Stimulated activated CD4-positive, alpha-beta T cell treated with anti-CD3 and anti-CD28 coated beads, Interleukin-1b, Interleukin-23, amount 100 ng/mL, for 48 hours (primary cell): Measurements from ENCODE around the gene DNTT.

Experiments used
- DNase-seq: peaks from one replicate; pipeline ENCODE4 v3.0.0-alpha.2; 2020

Gene DNTT

GRCh38 chr10:96352027-96352426 lies 47.8 kb downstream of the DNTT start:
- no peak for DNase-seq

GRCh38 chr10:96352582-96352981 lies 48.3 kb downstream of the DNTT start:
- no peak for DNase-seq

GRCh38 chr10:96357038-96357620 lies 52.9 kb downstream of the DNTT start:
- no peak for DNase-seq

GRCh38 chr10:96358851-96359540 lies 54.8 kb downstream of the DNTT start, which contains the start of gene OPALIN:
Gene OPALIN (minus strand): TSS chr10:96359002. CDS start chr10:96358896, 106 bp downstream.
- no peak for DNase-seq

- DNase-seq, result no peak
Observed at GRCh38 chr10:96359616-96360015, 55.4 kb downstream of the DNTT start.

DNA sequence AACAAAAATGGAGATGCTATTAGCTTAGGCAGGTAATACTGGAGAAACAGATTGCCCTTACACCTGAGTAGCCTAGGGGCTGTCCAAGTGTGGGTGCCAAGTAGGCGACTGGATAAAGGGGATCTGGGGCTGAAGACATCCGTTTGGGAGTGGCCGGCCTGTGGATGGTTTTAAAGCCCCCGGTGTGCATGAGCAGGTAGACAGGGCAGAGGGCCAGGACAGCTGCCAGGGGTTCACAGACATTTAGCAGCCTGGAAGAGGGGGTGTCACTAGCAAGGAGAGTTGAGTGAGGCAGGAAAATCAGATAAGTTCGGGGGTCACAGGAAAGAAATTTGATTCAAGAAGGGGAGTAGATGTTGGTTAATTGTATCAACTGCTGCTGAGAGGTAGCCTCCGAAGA lies 56.1 kb downstream of the DNTT start:
- DNase-seq, result no peak

DNA sequence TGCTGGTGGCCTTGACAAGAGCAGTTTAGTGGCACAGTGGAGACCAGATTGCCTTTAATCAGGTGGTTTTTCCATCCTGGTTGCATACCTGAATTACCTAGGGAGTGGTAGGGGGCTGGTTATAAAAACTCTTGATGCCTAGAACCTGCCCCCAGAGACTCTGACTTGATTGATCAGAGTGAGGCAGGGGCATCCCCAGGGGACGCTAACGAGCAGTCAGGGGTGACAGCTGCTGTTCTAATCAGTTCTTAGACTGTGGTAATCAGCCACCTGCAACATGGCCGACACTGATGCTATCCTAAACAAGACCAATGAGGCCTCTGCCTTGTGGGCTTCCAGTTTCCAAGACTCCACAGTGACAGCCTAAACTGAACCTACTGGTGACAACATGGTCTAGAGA lies 56.5 kb downstream of the DNTT start:
- DNase-seq, result no peak

DNA sequence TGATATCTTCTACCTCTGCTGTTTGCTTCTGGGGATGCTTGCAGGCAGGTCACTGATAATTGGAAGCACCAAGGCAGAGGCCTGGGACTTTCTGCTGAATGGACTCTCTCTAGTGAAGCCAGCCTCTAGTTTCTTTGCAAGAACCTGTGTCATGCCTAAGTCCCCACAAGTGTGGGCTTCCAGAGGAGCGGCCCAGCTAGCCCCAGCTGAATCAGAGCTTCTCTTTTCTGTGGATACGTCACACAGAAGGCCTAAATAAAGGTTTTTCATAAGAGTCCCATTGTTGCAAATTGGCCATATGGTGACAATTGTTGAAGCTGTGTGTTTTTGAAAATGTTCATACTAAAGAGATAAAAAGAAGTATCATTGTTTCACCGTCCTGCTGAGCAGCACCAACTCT lies 61.3 kb downstream of the DNTT start:
- DNase-seq, result no peak

DNA sequence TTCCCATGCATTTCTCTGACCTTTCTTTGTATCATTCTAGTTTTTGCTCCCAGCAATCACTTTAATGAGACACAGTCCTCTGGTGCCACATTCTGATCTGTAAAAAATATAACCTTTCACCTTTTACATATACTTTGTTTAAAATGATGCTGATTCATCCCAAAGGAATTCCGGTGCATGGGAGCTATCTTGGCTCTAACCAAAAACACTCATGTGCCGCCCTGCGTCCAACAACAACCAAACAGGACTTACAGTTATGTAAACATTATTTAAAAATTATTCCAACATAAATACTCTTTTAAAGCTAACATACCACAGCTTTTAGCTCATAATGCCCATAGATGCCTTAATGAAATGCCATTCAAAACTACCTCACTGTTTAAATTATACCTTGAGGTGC lies 62.3 kb downstream of the DNTT start:
- no peak for DNase-seq

- DNase-seq, result no peak
Observed at GRCh38 chr10:96367470-96367869, 63.2 kb downstream of the DNTT start.

- no peak for DNase-seq
Observed at GRCh38 chr10:96368971-96369370, 64.7 kb downstream of the DNTT start.

- DNase-seq, result no peak
Observed at GRCh38 chr10:96369890-96370583, 65.8 kb downstream of the DNTT start.

- DNase-seq, result peak; percentile 38
Observed at GRCh38 chr10:96370584-96371157, 66.4 kb downstream of the DNTT start.

GRCh38 chr10:96371356-96371755 lies 67.1 kb downstream of the DNTT start:
- DNase-seq, result no peak

GRCh38 chr10:96374004-96374403 lies 69.8 kb downstream of the DNTT start:
- DNase-seq, result no peak

- DNase-seq, result no peak
Observed at GRCh38 chr10:96374639-96374984, 70.4 kb downstream of the DNTT start.

- DNase-seq, result peak; percentile 77
Observed at GRCh38 chr10:96374985-96375830, 71.0 kb downstream of the DNTT start.

DNA sequence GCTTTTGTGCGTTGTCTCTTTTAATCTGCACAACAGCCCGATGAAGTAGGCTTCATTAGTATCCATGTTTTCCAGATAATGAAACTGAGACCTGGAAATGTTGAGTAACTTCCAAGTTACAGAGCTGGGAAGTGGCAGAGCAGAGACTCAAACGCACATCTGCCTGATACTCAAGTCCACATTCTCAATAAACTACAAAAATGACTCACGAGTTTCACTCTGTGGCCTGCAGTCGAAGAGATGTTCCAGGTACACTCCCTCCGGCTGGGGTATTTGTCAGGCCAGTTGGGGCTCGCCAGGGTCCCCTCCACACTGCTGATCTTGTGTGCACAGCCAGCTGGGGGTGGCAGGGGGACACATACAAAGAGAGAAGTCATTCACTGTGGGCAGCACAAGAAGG lies 72.2 kb downstream of the DNTT start:
- DNase-seq, result no peak

DNA sequence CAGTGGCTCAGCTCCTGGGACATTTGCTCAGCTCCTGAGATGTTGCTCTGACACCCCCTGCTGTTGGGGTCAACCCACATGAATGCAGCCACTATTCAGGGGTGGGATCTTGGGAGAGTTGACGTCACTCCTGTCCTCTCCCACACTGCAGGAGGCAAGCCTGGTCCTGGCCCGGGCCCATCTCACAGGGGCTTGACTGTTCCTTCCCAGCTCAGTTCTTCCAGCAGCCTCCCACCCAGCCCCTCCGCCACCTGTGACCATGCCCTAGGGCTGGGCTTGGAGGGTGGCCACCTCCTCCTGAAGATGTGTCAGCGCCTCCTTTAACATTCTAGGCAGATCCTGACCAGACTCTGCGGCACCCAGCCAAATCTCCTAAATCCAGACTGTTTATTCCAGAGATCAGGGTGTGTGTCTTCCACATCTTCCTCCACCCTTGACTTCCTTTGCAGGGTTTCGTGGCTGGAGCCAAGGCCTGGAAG lies 73.6 kb downstream of the DNTT start:
- DNase-seq, result no peak

- no peak for DNase-seq
Observed at GRCh38 chr10:96378741-96379140, 74.5 kb downstream of the DNTT start.

GRCh38 chr10:96379758-96380157 lies 75.5 kb downstream of the DNTT start:
- DNase-seq, result no peak

GRCh38 chr10:96380821-96381220 lies 76.6 kb downstream of the DNTT start:
- DNase-seq, result no peak

DNA sequence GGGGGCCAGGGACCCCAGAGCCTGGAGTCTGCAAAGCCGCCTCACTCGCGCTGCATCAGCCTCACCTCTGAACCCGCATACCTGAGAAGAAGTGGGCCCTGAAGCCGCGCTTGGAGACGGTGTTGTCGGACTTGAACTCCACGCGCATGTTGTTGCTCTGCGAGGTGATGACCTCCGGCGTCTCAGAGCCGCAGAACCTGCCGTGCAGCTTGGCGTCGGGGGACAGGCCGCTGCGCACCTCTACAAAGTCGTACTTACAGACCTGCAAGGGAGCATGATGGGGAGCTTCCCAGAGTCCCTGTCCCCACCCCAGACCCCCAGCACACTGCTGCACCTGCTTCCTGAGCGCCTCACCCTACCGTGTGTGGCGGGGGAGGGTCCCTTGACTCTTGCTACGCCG lies 80.3 kb downstream of the DNTT start:
- no peak for DNase-seq
